HG03342 (cell line): ENCODE measurements around the gene NIP7.
"Not testable (repeated sequence)": the region's sequence is repeated elsewhere in the genome, so short reads cannot be mapped to it uniquely, and the experiment has no call there.

Experiments
- ATAC-seq: cut with Tn5 transposase; IDR thresholded peaks from one replicate; pipeline ENCODE4 v1.9.1; 2021; ENCODE audit warnings: mild to moderate bottlenecking, moderate library complexity; ENCODE audit not compliant: unreplicated experiment

Gene NIP7

DNA sequence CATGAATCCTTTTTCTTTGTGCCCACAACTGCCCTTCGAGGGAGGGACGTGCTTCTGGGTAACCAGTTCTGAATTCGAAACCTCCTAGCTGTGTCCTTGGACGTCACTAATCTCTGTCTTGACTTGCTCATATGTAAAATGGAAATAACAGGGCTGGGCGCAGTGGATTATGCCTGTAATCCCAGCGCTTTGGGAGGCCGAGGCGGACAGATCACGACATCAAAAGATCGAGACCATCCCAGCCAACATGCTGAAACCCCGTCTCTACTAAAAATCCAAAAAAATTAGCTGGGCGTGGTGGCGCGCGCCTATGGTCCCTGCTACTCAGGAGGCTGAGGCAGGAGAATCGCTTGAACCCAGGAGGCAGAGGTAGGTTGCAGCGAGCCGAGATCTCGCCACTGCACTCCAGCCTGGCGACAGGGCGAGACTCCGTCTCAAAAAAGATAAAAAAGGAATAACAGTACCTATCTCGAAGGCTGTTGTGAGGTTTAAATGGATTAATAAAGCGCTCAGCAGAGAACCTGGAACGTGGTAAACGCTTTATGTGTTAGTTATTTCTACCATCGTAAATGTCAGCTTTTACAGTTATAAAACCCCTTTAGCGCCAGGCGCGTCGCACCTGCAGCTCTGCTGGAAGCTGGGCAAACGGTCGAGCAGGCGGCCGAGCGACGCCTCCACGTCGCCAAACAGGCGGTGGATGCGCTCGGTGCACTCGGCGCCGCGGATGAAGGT is 849 bp upstream of the NIP7 start:
- no peak for ATAC-seq

DNA sequence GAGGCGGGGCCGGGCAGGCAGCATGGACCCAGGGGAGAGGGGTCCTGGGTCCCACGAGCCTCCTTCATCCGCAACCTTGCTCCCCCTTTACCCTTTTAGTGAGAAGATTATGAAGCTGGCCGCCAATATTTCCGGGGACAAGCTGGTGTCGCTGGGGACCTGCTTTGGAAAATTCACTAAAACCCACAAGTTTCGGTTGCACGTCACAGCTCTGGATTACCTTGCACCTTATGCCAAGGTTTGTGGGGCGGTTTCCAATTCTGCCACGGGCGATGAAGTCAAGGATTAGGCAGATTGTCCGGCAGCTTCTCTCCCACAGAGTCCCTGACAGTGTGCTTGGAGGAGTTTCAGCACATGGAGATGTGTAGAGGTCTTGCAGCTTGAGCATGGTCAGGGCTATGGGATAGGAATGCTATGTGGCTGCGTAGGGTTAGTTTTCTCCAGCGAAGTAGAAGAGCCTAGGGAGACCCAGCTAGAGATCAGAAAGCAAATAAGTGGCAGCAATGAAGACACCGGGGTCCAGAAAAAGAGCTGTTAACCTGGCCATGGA is 598 bp downstream of the NIP7 start:
- ATAC-seq: no peak

DNA sequence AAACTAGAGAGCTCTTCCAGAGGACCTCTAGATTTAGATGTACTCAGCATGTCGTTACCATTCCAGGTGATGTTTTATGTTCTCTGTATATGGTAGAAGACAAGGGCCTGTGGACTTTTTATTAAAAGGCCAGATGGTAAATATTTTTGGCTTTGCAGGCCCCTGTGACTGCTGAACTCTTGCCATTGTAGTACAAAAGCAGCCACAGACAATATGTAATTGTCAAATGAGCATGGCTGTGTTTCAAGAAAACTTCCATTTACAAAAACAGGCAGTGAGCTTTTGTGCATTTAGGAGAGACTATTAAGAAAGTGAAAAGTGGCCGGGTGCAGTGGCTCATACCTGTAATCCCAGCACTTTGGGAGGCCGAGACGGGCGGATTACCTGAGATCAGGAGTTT is 4.6 kb downstream of the NIP7 start:
- ATAC-seq: no peak

DNA sequence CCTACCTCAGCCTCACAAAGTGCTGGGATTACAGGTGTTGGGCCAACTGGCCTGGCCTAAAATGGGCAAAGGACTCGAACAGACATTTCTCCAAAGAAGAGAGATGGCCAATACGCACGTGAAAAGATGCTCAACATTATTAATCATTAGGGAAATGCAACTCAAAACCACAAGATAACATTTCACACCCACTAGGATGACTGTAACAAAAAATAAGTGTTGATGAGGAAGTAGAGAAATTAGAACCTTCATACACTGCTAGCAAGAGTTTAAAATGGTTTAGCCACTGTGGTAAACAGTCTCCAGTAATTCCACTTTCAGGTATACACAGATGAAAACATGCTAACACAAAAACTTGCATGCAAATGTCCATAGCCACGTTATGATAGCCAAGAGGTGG is 6.4 kb downstream of the NIP7 start:
- no peak for ATAC-seq

DNA sequence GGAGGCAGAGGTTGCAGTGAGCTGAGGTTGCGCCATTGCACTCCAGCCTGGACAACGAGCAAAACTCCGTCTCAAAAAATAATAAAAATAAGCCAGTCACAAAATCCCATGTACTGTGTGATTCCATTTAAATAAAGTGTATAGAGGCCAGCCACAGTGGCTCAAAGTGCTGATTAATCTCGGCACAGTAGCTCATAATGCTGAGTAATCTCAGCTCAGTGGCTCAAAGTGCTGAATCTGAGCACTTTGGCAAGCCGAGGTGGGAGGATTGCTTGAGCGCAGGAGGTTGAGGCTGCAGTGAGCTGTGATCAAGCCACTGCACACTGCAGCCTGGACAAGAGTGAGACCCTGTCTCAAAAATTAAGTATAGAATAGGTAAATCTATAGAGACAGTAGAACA is 7.1 kb downstream of the NIP7 start:
- ATAC-seq: no peak

DNA sequence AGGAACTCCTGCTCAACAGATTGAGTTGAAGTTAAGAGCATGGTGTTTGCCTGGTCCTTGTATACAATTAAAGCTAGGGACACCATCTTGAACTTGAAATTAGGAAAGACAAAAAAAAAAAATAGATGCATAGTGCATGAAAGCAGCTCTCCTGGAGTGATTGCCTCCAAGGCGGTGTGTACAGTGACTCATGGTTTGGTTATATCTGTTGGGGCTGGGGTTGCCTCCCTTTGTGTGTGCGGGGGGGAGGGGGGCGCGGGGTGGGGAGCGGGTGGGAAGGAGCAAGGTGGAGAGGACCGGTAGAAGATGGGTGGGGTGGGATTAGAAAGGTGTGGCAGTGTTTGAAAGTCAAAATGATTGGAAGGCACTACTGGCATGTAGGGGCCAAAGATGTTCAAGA is 8.7 kb downstream of the NIP7 start:
- ATAC-seq: no peak

DNA sequence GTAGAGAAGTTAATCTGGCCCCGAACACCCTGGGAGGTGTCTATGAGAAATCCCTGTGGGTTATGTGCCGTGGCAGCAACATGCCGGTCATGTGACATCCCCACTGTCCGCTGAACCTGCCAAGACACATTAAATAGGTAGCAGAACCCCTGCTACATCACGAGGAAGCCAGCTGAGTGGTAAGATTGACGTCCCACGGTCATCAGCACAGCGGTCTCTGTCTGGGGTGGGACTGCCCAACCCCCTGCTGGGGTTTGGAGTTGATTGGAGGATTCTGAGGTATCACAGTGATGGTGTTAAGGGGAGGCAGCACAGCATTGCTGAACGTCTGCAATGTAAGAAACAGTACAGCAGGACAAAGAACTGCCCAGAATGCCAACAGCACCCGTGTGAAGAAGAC is 10.0 kb downstream of the NIP7 start:
- no peak for ATAC-seq

DNA sequence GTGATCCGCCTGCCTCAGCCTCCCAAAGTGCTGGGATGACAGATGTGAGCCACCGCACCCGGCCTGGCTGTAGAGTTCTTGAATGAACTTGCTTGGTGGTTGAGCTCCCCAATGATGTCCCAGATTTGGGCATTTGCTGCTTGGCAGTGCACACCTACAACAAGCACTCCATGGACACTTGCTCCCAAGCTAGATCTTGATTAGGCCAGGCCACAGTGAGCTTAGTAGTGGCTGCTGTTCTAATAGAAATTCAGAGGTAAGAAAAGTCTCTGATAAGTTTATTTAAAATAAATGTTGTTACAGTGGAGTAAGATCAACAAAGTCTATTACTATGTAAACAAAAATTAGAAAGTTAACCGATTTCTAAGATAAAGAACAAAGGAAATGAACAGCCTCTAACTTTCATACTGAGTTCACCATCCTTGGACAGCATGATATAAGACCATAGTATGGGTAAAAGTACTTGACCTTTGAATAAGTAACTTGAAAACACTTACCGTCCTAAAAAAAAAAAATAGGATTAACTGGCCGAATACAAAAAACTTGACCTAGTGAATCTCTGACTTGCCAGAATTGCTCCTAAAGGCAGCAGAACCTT is 11.1 kb downstream of the NIP7 start:
- ATAC-seq: no peak

DNA sequence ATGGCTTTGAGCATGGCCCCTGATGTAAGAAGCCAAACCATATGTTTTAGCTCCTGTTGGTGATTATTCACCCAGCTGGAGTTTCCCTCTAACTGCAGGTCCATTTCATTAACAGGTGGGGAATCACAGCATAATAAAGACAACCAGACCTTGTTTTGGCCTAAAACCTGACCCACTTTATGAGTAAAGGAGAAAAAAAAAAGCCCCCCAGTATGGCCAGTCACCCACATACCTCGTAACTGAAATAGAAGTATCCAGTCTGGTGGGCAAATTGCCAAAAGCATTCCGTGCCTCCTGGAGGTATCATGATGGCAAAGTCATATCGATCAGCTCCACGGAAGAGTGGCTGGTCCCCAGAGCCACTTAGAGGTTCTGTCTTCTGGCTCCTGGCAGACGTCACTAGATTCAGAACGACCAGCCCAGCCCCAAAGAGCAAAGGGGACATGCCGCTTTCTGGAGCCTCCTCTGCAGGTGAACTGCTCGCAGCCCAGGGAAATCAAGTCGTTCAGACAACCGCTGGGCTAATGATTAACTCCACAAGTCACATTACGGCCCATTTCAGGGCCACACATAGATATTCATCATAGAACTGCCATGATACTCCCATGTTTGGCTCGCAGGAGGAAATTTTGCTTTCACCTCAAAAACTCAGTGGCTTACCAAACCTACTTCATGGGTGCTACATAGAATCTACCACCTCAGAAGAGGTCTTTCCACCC is 11.9 kb downstream of the NIP7 start, which contains the start of gene TMED6:
Gene TMED6 (minus strand): TSS at position 478 of the 719 bp plus-strand sequence. CDS start 33 bp downstream, at position 445.
- ATAC-seq: no peak

DNA sequence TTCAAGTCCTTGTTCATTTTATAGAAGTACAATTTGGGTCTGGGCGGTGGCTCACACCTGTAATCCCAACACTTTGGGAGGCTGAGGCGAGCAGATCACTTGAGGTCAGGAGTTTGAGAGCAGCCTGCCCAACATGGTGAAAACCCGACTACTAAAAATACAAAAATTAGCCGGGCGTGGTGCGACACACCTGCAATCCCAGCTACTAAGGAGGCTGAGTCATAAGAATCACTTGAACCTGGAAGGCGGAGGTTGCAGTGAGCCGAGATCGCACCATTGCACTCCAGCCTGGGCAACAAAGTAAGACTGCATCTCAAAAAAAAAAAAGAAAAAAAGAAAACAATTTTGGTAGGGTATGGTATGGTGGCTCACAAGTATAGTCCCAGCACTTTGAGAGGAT is 20.5 kb downstream of the NIP7 start:
- ATAC-seq: not testable (repeated sequence)

DNA sequence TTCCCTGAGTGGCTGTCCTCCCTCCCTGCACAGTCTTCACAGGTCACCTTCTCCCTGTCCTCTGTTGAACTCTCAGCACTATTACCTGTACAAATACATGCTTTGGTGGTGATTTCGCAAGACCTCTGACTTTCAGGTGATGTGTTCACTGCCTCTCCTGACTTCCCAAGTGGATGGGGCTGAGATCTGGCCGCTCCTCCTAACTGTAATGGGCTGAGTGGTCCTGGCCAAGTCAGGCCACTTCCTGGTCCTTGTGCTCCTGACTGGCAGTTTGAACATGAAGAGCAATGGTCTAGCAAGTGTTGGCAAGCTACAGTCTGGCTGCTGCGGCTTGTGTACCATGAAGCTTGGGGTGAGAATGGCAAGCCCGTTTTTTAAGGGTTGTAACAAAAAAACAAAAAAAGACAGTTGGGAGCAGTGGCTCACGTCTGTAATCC is 23.7 kb downstream of the NIP7 start:
- no peak for ATAC-seq

DNA sequence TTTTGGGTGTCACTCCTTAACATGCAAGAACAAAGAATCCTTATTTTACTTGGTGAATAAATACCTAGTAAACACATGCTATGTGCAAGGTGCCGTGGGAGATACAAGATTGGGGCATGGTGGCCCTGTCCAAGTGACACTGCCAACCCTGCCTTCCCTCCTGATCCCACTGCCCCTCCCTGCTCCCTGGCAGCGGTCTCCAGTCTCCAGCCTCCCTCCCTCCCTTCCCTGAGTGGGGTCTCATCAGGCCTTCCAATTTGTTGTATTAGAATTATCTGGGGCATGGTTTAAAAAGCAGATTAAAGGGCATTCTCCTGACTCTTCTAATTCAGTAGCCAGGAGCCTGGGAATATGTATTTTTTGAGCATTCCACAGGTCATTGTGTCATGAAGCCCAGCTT is 24.5 kb downstream of the NIP7 start:
- ATAC-seq: no peak

DNA sequence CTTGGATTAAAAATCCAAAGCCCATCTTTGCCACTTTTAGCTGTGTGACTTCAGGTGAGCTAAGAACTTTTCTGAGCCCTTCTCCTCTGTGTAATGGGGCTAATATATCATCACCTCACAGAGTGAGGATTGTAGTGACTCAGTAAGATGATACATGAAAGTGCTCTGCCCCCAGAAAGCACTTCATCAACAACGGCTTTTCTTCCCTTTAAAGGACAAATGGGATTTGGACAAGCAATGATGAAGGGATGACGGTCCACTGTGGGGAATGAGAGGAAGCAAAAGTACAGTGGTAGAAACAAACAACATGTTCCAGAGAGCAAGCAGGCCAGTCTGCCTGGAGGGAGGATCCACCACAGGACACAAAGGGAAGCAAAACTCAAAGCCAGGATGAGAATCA is 26.3 kb downstream of the NIP7 start:
- ATAC-seq: no peak

DNA sequence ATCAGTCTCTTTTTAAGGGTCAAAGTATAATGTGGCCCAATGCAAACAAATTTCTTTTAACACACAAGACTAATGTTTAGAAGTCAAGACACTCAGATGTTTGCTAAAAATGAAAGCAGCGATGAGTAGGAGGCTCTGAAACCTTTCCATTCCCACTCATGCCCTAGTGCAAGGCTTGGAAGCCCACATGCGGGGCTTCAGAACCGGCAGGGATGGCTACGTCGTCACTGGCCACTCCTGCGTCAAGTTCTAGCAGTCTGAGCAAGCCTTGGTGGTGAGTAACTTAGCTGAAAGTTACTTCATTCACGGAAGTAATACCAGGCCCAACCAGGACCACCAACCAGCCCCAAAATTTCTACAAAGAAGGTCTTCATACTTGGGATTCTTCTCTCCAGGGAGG is 26.9 kb downstream of the NIP7 start:
- ATAC-seq: no peak

DNA sequence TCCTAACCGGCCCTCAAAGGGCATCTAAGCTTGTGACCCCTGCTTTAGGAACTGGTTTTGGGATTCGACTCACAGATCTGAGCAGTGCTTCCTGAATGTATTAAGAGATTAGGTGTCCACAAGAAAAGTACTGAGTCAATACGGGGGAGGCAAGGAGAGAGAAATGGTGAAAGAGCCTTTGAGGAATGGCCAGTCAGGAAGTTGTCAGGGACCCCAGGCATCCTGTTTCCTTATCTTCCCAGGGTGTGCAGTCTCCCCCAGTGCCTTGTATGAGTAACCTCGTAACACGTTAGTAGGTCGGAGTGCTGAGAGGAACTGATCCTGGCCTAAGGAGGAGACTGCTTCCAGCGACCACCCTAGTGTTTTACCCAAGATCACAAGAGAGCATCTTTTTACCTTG is 28.4 kb downstream of the NIP7 start:
- ATAC-seq: no peak

DNA sequence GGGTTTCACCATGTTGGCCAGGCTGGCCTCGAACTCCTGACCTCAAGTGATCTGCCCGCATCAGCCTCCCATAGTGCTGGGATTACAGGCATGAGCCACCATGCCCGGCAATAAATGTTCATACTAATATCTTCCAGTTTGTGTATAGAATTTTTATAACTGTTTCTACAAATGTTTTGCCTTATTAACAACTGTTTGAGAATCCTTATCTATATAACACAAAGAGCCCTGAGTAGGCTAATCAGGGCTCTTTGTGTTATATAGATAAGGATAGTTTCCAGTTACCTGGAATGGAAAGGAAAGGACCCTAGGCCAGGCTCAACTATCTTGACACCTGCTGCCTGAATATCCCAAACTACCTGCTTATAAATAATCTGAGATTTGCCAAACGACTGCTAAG is 29.3 kb downstream of the NIP7 start:
- no peak for ATAC-seq

DNA sequence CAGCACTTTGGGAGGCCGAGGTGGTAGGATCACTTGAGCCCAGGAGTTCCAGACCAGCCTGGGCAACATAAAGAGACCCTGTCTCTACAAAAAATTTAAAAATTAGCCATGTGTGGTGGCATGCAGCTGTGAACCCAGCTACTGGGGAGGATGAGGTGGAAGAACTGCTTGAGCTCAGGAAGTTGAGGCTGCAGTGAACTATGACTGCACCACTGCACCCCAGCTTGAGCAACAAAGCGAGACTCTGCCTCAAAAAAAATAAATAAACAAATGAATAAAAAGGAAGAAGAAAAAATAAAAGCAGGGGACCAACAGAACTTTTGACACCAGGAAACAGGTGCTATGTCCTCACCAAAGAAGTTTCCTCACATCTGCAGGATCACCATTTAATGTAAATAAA is 32.0 kb downstream of the NIP7 start:
- no peak for ATAC-seq

DNA sequence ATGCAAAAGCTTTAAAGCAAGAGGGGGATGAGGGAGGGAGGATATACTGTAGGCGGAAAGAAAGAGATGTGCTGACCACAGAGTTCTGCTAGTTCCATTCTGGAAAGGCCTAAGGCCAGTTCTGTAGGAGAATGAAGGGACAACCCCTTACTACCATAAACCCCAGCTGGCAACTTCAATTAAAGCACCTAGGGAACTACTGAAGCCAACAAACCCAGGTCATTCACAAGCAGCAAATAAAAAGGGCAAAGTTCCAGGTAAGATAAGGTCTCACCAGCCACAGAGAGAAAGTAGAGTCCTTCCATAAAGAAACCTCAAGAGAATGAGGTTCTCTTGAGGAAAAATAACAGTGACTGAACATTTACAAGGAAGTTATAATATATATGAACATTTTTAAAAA is 33.4 kb downstream of the NIP7 start:
- ATAC-seq: no peak

DNA sequence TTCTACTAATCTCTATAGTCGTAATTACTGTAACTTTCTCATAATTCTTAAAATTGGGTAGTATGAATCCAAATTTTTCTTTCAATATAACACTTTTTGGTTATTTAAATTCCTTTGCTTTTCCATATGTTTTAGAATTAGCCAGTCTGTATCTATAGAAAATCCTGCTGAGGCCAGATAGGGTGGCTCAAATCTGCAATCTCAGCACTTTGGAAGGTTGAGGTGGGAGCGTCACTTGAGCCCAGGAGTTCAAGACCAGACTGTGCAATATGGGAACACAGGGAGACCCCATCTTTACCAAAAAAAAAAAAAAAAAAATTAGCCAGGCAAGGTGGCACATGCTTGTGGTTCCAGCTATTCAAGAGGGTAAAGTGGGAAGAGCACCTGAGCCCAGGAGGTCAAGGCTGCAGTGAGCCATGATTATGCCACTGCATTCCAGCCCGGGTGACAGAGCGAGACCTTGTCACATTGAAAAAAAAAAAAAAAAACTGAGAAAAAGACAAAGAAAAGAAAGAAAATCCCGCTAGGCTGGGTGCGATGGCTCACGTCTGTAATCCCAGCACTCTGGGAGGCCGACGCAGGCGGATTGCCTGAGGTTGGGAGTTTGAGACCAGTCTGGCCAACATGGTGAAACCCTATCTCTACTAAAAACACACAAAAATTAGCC is 37.0 kb downstream of the NIP7 start:
- no peak for ATAC-seq

DNA sequence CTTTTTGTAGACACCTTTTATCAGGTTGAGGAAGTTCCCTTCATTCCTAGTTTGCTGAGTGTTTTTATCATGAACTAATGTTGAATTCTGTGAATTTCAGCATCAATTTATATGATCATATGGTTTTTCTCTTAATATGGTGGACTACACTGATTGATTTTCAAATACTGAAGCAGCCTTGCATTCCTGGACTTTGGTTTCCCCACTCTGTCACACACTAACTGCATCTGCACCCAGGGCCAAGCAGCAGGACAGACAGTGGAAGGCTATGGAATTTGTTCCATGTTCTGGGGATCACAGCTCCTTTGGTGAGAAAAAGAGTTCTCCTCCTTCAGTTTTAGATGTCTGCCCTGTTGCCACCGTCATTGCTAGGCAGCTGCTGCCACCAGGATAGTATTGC is 38.5 kb downstream of the NIP7 start:
- no peak for ATAC-seq

DNA sequence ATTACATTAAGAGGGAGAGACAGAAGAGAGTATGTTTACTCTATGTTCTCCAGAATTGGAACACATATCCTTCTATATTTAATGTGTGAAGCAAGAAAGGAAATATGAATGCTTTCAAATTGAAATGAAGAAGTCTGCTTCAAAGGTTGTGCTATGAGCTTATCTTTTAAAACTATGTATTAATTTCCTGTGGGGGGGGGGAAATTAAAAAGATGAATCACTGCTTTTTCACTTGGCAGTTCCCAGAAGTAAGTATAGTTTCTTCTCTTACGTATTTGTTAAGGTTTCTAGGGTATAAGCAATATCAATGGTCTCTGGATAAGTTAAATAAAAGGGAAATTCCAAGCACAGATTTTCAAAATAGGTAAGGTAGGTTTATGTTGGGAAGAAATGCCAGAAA is 39.2 kb downstream of the NIP7 start:
- no peak for ATAC-seq
